GM18526 (cell line): ENCODE measurements around the gene ZDHHC12.
A peak's percentile ranks its signal among the peaks of the same experiment; 100 is the strongest.

Experiments
- POLR2A ChIP-seq: IDR thresholded peaks from 3 replicates; pipeline ENCODE4 v1.6.1; 2011; ENCODE audit not compliant: insufficient read length; ENCODE audit errors: extremely low read depth

The ZDHHC12 gene

DNA sequence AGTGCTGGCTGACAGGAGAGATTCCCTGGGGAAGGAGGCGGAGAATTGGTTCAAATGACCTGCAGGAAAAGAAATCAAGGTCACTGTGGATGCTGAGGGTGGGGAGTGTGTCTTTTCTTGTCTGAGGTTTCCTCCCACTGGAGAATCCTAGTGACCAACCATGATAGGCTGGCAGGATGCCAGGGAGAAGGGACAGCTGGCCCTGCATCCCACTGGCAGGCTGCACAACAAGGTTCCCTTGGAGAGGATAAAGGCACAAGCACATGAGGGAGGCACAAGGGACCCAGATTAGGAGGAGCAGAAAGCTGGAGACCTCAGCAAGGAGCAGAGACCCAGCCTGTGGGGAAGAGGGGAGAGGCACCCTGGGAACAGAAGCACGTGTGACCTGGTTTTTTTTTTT is 11.4 kb upstream of the ZDHHC12 start:
- TF ChIP-seq POLR2A: no peak

DNA sequence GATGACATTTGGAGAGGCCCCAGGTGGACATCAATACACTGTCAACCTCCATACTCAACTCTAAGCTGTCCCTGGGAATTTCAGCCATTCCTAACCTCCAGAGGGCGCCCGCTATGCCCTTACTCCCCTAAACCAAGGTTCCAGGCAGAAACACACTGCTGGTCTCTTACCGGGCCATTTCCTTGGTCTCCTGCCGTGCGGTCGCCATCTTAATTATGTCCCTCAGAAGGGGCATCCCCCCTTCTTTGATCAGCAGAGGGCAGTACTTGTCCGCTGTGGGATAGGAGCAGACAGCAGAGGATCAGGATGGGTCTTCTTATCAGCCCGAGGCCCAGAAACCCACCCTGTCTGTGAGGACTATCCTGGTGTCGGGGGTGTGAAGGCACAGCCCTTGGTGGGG is 9.3 kb upstream of the ZDHHC12 start:
- no peak for TF ChIP-seq POLR2A

DNA sequence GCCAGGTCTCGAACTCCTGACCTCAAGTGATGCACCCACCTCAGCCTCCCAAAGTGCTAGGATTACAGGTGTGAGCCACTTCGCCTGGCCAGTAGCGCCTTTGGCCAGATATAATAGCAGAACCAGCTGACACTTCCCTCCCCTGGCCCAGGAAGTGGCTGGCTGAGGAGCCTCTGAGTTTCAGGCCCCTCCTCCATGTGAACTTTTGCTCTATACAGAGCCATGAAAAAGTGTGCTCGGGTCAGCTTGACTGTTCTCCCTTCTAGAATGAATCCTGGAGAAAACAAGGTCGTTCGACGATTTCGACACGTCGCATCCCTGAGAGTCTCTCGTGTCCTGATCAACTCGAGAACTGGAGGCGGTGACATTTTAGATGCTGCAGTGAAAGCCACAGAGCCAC is 8.6 kb upstream of the ZDHHC12 start:
- no peak for TF ChIP-seq POLR2A

DNA sequence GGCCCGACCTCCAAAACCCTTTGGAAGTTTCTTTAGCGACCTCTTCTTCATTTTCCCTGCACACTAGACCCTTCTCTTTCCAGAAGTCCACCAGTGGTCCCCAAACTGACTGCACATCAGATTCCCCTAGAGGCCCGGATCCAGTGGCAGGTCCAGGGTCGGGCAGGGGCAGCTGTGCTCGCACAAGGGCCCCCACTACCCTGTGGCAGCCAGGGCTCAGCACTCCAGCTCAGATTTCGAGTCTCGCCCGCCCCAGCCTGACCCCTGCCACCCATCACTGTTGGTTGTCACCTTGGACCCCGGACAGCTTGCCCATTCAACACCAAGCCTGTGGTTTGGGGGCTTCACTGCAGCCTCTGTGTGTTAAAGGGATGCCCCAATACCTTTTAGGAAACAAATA is 7.8 kb upstream of the ZDHHC12 start:
- TF ChIP-seq POLR2A: no peak

DNA sequence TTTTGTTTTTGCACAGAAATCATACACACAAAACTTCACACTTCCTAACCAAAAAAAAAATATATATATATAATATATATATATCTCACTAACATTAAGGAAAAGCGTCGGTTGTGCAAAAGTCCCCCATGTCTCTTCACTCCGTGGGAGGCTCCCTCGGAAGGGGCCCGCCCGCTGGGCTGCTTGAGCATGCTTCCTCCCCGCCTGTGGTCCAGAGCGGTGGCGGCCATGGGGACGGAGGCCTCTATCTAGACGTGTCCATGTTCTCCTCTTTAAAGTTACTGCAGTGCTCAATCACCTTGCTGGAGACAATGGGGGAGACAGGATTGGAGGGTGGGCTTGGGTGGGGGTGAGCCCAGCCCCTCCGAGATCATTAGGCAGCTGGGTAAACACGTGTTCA is 7.2 kb upstream of the ZDHHC12 start:
- TF ChIP-seq POLR2A: no peak

DNA sequence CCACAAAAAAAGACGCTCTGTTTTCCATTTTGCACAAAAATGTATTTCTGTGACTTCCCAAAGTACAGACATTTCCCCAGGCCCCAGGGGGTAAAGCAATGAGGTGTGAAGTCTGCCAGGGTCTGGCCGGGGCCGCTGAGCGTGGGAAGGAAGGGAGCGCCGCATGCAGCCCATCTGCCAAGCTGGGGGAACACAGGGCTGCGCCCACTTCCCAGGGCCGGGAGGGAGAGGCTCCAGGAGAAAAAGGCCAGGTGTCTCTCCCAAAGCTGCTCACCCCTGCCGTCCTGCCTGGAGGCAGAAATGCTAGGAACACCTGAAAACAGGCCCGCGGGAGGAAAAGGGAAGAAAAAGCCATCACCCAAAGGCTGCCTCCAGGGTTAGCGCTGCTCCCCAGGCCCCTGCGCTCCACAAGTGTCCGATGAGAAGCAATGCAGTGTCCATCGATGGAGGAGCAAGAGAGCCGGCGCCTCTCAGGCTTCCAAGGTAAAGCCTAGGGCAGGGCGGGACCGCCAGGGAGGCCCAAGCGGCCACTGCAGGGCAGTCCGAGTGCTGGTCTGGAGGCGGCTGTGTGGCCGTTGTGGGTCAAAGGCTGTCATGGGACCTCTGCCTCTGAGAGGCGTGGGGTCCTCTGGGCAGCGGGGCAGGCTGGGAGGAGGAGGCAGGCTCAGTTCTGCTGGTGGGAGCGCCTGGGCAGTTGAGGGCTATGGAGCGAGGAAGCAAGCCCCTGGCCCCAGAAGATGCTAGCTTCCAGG is 6.0 kb upstream of the ZDHHC12 start:
- TF ChIP-seq POLR2A: no peak

DNA sequence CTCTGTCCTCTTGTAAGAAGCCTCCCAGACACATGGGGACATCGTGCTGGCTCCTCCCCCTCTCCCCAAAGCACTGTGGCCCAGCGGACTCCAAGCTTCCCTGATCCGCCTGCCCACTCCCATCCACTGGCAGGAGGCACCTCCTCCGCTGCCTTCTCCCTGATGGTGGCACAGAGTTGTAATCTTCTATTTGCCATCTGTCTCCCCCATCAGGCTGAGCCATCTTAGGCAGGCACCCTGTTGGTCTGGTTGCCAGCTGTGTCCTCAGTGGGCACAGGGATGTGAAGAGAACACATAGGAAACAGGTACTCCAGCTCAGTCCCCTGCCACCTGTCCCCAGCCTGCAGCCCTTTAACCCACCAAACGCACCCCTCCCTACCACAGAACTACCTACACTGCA is 5.4 kb upstream of the ZDHHC12 start:
- no peak for TF ChIP-seq POLR2A

DNA sequence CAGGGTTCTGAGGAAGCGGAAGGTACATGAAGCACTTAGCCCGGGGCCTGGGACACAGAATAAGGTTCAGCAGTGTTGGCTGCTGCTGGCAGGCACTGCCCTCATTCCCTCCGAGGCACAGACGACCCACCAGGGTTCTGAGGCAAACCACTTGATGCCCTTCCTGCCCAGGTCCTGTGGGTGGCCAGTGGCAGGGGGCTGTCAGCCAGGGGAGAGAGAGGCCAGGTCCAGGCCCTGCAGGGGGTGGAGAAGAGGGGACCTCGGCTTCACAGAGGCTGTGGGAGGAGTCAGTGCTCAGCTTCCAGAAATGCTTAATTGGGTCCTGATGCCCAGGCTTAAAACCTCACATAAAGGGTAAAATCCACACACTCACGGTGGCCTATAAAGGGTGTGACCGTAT is 4.4 kb upstream of the ZDHHC12 start:
- no peak for TF ChIP-seq POLR2A

DNA sequence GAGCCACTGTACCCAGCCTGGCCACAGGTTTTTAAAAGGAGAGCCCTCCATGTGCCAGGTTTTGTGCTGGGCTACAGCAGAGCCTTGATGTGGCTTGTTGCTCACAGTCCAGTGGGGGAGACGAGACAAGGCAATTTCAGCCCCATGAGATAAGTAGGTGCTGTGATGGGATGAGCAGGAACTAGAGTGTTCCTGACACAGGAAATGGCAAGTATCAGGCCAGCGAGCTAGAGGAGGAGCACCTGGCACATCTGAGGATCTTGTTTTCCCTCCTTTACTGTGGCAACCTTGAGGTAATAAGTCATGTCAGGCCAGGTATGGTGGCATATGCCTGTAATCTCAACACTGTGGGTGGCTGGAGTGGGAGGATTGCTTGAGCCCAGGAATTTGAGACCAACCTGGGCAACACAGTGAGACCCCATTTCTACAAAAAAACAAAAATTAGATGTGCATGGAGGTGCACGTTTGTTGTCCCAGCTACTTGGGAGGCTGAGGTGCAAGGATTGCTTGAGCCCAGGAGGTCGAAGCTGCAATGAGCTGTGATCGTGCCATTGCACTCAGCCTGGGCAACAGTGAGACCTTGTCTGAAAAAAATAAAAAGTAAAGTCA is 3.8 kb upstream of the ZDHHC12 start:
- TF ChIP-seq POLR2A: no peak

DNA sequence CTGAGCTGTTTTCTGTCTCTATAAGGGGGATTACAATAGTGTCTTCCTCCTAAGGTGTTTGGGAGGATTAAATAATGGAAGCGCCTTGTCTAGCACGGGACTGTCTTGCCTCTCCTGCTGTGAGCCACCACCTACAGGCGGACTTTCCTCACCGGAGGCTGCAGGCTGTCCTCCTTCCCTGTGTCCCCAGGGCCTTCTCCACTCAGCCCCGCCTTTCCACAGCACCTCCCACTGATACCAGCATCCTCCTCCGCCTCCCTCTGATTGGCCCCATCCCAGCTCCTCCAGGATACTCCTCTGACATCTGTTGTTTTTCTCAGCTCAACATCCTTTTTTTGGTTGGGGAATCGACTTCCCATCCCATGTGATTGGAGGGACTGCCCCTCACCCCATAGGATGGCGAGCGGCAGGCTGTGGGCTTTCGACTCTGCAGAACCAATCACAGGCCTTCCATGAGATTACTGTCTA is 851 bp upstream of the ZDHHC12 start:
- TF ChIP-seq POLR2A: peak; percentile 38

DNA sequence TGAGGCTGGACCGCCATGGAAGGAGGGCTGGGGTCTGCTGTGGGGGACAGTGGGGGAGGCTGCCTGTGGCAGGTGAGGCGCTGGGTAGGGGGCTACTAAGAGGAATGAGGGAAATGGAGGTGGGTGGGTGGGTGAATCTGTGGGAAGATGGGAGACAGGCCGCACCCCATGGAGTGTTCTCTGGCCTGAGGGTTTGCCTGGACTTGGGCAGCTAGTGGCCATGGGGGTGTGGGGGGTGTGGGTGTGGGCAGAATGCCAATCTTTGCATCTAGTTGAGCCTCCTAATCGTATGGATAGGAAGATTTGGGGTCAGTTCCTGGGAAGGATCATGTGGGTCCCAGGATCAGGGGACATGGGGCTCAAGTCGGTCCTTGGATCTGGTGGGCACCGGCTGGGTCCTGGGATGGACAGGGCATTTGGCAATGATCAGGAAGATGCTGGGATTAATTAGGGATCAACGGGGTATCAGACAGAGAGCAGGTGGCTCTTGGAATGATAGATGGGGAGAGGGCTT is 518 bp downstream of the ZDHHC12 start:
- no peak for TF ChIP-seq POLR2A

DNA sequence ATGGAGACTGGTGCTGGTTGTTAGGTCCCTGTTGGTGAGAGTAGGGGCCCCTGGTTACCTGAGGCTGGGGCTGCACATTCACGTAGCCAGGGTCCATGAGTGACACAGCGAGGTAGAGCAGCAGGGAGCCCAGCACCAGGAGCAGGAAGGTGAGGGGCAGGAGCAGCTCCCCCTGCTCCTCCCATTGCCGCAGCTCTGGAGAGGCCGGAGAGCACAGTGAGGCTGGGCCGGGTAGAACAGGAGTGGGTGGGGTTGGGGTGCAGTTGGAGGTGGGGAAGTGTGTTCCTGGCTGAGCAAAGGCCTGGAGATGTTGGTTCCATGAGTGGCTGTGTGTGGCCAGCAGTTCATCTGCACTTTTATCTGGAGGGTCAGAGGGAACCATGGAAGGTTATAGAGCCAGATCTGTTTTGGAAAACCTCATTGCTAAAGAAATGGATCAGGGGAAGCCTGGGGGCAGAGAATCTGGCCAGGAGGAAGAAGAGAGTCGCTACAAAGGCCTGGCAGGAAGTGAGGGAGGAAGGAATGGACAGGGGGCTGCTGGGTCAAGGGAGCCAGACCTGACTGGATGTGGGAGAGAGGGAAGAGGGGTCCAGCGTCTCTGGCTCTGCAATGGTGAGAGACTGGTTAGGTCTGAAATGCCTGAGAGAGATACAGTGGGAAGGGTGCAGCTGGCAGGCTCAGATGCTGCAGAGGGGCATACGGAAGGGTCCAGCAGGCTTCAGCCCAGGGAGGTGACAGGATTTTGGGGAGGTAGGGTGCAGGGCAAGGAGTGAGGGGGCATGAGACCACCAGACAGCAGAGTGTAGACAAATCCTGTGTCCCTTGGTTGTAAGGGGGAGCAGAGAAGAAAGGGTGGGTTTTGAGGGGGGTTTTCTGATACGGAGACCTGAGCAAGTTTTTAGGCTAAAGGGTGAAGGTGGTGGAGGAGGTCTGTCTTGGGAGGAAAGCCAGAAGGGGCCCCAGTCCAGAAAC is 1.3 kb downstream of the ZDHHC12 start:
- TF ChIP-seq POLR2A: no peak

DNA sequence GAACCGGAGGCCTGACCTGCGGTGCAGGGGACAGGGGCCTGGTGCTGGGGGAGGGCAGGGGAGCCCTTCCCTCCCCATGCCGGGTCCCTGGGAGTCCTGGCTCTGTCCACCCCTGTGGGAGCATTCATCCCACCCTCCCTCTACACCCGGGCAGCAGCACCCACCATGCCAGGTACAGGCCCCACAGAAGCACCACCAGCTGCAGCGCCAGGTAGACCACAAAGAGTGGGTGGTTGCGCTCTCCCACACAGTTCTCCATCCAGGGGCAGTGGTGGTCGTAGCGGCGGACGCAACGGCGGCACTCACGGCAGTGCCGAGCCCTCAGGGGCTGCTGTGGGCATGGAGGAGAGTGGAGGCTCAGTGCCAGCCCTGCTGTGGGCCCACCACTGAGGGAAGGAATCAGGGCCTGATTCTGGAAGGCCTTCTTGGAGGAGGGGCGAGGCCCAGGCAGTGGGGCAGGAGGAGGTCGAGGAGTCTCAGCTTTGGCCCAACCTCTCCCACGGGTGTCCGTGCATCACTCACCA is 2.4 kb downstream of the ZDHHC12 start:
- no peak for TF ChIP-seq POLR2A

DNA sequence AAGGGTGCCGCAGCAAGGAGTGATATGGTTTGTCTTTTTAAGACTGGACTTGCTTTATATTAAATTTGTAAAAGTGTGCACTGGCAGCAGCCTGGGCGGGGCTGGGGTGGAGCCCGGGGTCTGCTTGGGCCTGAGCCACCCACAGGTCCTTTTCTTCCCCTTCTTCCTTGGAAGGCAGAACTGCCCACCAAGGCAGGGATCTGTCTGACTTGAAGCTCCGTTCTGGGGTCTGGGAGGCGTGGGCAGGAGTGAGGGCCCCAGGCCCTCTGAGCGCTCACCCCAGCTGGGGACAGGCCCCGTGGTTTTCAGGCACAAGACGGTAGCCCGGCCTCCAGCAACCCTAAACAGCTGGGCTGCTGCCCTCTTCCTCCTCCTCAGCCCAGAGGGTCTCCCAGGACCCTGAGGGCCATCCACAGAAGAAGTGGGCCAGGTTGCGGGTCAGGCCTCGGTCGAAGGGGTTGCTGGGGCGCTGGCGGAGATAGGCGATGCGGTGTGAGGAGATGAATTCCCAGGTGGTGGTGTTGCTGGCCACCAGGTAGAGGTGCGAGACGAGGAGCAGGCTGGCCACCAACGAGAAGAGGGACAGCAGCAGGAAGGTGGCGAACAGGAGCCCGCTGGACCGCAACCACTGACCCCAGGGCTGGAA is 3.0 kb downstream of the ZDHHC12 start:
- TF ChIP-seq POLR2A: no peak

DNA sequence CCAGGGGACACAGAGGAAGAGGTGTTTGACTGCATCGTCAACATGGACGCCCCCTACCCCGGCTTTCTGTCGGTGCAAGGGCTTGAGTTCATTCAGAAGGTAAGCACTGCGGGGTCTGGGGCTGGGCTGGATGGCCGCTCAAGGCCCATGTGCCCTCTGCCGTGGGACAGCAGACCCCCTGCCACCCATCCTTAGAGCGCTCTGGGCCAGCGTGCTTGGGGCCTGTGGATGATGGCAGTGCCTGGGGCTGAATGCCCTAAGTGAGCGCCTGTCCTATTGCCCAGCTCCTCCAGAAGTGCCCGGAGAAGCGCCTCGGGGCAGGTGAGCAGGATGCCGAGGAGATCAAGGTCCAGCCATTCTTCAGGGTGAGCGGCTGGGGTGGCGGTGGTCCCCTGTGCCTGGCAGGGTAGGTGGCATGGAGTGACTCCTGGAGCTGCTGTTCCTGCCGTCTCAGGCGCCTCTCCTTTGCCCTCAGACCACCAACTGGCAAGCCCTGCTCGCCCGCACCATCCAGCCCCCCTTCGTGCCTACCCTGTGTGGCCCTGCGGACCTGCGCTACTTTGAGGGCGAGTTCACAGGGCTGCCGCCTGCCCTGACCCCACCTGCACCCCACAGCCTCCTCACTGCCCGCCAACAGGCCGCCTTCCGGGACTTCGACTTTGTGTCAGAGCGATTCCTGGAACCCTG is 3.9 kb downstream of the ZDHHC12 start:
- TF ChIP-seq POLR2A: no peak

DNA sequence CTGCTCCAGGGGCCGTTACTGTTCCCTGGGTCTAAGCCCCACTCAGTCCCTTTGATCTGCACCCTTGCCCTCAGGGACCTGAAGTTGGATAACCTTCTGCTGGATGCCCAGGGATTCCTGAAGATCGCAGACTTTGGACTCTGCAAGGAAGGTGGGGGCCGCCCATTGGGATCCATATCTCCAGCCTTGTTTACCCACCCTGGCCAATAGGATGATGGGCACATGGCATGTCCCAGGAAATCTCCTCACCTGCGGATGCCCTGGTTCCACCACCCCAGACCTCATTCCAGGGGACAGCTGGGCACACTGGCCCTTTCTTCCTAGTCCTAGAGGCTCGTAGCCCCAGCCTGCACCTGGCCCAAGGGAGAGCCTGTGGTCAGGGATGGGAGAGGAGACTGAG is 5.5 kb downstream of the ZDHHC12 start:
- TF ChIP-seq POLR2A: no peak
